HG03060 (cell line): Measurements from ENCODE around the gene TBXT.
"Not testable (repeated sequence)": the region's sequence is repeated elsewhere in the genome, so short reads cannot be mapped to it uniquely, and the experiment has no call there.

Experiments used
- ATAC-seq: cut with Tn5 transposase; IDR thresholded peaks from one replicate; pipeline ENCODE4 v1.9.1; 2021; ENCODE audit warnings: low read depth, moderate number of reproducible peaks; ENCODE audit not compliant: unreplicated experiment

TBXT gene

DNA sequence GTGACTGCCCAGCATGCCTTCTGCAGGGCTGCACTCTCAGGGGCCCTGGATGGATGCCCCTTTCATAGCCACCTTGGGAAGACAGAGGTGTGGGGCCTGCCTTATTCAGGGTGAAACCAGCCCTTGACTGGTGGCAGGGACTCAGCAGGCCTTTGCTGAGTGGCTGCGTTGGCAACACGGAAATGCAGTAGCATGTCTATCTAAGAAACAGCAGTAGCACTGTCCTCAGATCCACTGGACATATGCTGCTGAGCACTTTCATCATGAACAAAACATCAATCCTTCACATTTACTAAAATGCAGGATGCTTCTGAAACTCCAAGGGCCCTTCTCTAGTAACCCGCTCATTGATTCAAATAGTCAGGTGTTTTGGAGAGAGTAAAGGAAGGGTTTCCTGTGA, 4.9 kb upstream of the TBXT start:
- ATAC-seq, result no peak

DNA sequence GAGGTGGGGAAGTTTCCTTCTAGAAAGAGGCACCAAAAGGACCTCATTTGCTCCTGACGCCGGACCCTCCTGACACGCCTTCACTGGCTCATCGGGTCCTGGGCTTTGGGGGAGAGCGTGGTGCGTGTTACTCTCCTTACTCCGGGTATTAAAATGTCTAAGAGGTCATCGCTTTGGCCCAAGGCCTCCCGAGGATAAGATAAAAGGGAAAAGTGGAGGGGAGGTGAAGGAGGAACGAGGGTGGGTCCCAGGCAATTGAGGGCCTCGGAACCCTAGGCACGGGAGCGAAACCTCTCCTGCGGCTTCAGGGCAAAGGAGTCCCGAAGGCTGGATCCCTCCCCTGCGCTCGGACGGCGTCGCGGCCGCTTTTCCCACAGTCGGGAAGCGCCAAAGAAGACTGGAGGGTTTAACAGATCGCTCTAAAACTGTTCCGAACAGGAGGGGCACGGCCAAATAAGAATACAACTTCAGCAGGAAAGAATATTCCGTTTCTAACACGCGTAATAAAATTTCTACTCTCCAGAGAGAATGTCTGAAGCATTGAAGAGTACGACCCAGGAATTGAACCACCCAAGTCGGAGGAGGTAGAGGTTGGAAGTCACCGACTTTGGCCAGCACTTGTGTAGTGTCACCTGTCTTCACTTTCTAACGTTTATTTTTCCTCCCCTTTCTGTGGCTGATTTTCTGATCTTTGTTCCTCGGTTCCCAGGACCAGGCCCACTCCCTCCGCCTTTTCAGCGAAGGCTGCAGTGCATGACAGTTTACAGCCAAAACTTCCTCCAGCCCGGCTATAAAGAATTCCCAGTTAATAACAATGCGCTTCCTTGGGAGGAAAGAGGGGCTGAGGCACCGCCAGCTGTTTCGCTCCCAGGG, 2.1 kb upstream of the TBXT start:
- no peak for ATAC-seq

DNA sequence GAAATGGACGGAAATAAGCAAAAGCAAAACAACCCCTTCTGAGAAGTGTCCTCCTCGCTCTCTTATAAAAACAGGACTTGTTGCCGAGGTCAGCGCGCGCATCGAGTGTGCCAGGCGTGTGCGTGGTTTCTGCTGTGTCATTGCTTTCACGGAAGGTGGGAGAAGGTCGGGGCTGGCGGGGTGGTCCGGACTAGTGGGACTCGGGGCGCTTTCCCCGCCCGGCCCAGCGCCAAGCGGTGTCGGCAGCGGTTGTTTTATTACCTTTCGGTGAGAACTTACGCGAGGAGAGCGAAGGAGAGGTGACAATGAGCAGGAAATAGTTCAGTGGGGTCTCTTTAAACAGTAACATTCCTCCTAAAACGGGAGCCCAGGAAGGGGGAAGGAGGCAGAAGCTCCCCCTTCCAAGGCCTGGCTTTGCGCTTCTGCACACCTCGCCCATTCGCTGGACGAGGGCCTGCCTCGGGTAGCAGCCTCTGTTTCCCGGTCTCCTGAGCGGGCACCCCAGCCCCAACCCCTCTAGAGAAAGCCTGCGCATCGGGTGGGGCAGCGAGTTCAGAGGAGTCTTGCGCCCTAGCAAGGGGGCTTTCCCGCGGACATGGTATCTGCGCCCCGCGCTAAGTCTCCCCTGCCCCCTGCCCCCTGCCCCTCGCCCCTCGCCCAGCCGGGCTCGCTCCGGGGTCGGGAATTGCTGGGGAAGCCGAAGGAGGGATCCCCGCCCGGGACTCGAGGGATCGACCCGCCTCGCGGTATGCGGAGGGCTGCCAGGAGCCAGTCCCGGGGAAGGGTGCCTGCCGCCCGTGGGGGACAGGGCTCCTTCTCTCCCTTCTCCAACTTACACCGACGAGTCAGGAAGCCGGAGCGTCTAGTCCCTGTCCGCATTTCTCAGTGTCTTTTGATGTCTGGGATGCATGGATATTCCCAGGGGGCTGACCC, 1.2 kb upstream of the TBXT start:
- no peak for ATAC-seq

DNA sequence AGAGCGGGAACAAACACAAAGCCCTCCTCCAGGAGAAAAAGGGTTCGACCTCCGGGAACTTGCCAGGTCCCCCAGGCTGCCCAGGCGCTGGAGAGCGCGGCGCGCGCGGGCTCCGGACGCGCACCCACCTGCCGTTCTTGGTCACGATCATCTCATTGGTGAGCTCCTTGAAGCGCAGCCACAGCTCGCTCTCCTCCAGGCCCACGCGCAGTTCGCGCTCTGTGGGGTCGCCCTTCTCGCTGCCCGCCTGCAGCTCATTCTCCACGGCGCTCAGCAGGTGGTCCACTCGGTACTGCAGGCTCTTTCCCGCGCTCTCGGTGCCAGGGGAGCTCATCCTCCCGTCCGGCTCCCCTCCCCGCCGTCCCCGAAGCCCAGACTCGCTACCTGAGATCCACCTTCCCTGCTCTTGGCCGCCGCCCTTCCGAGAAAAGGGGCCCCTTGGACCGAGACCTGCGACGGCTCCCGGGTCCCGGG, 356 bp downstream of the TBXT start:
- no peak for ATAC-seq

- no peak for ATAC-seq
These were observed 1.1 kb downstream of the TBXT start for GRCh38 chr6:166166314-166167257.

DNA sequence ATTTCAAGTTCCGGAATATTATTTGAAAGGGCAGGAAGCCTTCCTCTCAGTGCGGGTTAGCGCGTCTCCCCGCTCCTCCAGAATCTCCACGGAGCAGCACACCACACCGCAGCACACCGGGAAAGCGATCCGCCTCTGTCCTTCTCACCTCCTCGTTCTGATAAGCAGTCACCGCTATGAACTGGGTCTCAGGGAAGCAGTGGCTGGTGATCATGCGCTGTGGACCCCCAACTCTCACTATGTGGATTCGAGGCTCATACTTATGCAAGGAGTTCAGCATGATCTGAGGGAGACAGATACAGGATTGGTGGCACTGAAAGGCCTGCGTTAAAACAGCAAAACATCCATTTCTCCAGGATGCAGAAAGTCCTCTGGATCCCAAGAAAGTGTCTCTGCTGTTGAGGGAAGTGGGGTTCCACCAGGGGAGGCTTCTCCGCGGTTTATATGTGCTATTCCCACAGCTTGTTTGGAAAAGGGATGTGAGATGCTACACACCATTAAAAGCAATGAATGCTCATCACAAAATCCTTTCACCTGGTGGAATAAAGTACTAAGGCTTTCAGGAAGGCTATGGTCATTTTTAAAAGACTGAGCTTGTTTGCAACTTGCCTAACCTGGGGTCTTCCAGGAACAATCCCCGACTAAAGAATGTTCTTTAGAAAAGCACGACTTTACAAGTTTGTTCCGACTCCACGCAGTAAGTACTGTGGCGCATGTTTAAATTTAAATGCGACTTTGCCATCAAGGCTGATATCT, 1.9 kb downstream of the TBXT start:
- no peak for ATAC-seq

- ATAC-seq, result peak; percentile 50
These were observed 4.9 kb downstream of the TBXT start for GRCh38 chr6:166162599-166163342.

GRCh38 chr6:166157930-166158617, 9.6 kb downstream of the TBXT start:
- ATAC-seq, result no peak

DNA sequence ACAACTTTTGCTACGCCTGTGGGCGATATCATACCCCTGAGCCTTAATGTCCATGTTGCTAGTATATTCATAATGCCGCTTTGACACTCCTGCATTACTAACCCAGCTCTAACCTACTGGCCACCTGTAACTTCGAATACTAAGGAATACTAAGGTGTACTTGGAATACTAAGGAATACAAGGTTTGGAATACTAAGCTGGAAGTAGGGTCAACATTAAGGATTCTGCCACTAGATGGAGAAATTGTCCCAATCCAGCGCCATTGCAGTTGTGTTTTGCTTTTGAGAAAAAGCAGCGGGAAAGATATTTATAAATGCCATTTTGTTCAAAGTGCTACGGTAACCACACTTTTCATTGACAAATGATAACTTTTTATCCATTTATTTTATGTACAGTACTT, 10.7 kb downstream of the TBXT start:
- ATAC-seq, result no peak

- no peak for ATAC-seq
These were observed 13.7 kb downstream of the TBXT start for GRCh38 chr6:166153966-166154365.

DNA sequence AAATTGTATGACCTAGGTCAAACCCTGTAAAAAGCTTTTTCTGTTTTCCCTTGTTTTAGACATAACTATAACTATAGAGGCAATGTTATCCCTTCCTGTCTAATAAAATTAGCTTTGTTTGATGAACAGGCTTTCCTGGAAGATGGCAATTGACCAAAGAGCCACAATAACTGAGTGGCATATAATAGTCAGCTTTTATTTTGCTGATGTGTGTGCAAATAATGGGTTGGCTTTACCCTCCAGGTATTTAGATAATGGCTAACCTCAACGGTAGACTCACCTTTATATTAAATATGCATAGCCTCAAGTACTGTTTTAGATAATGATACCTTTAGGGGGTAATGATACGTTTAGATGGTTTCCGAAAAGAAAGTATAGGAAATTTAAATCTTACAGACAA, 15.0 kb downstream of the TBXT start:
- no peak for ATAC-seq

- ATAC-seq, result no peak
These were observed 15.9 kb downstream of the TBXT start for GRCh38 chr6:166151798-166152197.

GRCh38 chr6:166145751-166146150, 21.9 kb downstream of the TBXT start:
- ATAC-seq, result no peak

- no peak for ATAC-seq
These were observed 24.6 kb downstream of the TBXT start for GRCh38 chr6:166143011-166143410.

GRCh38 chr6:166127624-166128472, 39.8 kb downstream of the TBXT start:
- no peak for ATAC-seq

GRCh38 chr6:166123115-166123514, 44.5 kb downstream of the TBXT start:
- not testable (repeated sequence) for ATAC-seq

- ATAC-seq, result no peak
These were observed 45.9 kb downstream of the TBXT start for GRCh38 chr6:166121726-166122125.
